GM19467 (cell line): Measurements from ENCODE around the gene HDAC9.

ENCODE experiments used
- ATAC-seq: cut with Tn5 transposase; IDR thresholded peaks from one replicate; pipeline ENCODE4 v1.9.1; 2021; ENCODE audit warnings: mild to moderate bottlenecking, moderate library complexity; ENCODE audit not compliant: unreplicated experiment

The HDAC9 gene

DNA sequence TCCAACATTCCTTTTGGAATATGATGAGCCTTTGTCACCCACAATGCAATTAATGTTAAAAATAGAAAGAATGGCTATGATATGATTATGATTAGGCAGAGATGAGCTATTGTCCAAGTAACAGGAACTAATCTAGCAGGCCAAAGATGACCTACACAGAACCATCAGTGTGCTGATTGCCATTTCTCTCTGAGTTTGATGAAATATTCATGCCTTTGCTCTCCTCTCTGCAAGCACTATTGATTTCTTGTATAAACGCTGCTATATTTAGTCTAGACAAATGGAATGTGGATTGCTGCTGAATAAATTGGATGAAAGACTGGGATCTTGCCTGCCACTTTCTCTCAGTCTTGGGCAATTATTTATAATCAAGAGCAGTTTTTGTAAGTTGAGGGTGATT is 85.4 kb downstream of the HDAC9 start:
- ATAC-seq, result no peak

DNA sequence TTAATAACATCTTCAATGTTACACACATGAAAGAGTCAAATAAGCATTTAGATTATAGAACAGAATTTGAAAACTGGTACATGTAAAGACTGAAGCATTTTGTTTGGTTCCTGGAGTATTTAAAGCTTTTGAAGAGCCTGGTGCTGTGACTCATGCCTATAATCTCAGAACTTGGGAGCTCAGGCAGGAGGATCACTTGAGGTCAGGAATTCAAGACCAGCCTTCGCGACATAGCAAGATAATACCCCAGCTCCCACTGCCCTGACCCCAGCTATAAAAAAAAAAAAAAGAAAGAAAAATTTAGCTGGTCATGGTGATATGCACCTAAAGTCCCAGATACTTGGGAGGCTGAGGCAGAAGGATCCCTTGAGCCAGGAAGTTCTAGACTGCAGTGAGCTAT is 87.8 kb downstream of the HDAC9 start:
- ATAC-seq, result no peak

- ATAC-seq, result no peak
These were observed 94.7 kb downstream of the HDAC9 start for GRCh38 chr7:18590241-18590640.

GRCh38 chr7:18590744-18591340 is 95.3 kb downstream of the HDAC9 start:
- no peak for ATAC-seq

GRCh38 chr7:18593602-18594279 is 98.2 kb downstream of the HDAC9 start:
- no peak for ATAC-seq

GRCh38 chr7:18597754-18598153 is 102.2 kb downstream of the HDAC9 start:
- no peak for ATAC-seq

- ATAC-seq, result no peak
These were observed 111.5 kb downstream of the HDAC9 start for GRCh38 chr7:18607025-18607424.

DNA sequence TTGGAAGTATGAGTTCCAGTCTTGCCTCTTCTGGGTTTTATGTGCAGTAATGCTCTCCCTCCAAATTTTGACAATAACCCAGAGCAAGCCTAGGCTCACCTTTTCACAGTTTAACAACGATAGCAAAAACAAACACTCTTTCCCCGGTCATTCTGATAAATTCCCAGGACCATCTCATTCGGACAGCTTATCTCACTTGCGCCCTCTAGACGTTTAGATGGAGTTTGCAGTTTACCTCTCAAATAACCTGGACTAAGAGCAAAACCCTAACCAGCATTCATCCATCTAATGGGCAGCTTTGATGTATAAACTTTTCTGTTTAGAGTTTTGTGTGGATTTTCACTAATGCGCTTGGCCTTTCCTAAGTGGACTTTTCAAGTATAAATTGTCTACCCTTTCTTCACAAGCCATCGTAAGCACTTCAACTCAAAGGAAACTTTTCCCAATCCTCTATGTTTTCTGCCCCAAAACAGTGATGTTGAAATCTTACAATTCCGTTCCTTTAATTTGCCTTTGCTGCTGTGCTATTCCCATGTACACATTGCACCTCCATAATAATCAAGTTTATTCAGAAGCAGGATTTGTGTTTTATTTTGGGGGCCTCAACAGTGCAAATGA is 114.9 kb downstream of the HDAC9 start:
- no peak for ATAC-seq

DNA sequence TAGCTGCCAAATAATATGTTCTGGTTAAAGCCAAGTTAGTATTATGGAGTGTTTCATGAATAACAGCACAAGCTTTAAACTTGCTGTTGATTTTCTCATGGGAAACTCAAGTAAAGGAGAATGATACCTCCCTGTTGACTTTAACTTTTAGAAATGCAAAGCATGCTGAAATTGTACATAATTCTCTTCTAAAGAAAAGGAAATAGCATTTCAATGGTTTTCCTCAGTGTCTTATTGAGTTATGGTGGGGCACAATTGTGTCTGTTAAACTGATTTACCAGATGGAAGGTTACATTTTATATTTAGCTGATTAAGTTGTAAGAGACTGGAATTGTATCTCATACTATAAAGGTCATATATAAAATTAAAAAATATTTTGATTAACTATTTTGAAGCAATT is 119.3 kb downstream of the HDAC9 start:
- ATAC-seq, result no peak

GRCh38 chr7:18619311-18619710 is 123.8 kb downstream of the HDAC9 start:
- ATAC-seq, result no peak

- ATAC-seq, result no peak
These were observed 127.8 kb downstream of the HDAC9 start for GRCh38 chr7:18623389-18623788.

DNA sequence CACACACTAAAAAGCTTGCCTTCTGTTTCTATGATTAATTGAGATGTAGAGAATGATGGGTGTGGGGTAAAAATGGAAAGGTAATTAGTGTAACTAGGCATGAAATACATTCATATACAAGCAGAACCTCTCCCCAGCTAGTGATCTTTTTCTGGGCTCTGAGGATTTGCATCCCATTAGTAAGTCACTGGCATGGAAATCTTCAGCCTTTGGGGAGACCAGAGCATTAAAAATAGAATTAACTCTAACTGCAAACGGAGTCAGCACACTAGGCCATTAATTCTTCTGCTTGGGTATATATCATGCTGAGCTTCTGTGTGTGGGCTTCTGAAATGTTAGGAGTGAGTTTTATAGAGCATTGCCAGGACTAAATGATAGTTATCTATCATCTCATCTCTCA is 128.9 kb downstream of the HDAC9 start:
- no peak for ATAC-seq

GRCh38 chr7:18626086-18626485 is 130.5 kb downstream of the HDAC9 start:
- no peak for ATAC-seq

DNA sequence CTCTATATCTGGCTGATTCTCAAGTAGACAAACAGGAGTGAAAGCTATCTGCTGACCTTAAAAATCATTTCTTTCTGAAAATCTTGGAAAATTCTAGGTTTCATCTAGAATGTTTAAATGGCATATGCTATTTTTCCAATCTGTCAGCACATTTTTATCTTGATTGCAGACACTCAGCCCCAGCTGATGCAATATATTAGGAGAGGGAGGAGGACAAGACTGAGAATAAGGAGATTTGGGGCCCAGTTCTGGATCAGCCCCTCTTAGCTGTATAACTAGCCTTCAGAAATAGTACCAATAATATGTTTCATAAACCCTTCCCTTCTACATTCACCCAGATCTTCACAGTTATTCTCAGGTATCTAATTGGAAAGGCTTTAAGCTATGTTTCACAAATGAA is 131.2 kb downstream of the HDAC9 start:
- no peak for ATAC-seq

DNA sequence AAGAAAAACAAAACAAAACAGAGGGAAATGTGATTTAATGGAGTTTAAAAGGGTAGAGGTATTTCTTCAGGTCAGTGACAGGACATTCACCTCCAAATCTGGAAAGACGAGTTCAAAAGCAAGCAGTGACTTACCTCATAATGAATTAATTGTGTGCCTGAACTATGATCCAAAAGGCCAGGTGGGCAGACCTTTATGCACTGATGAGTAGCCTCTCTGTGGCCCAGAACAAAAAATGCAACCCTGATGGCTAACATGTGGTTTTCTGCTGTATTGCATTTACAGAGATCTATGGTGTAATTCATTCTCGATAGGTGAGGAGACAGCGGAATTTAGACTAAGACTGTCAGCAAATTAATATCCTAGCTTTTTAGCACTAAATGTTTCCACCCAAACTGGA is 142.0 kb downstream of the HDAC9 start:
- no peak for ATAC-seq

- ATAC-seq, result no peak
These were observed 143.3 kb downstream of the HDAC9 start for GRCh38 chr7:18638594-18639452.

GRCh38 chr7:18639711-18640110 is 144.2 kb downstream of the HDAC9 start:
- ATAC-seq, result no peak

DNA sequence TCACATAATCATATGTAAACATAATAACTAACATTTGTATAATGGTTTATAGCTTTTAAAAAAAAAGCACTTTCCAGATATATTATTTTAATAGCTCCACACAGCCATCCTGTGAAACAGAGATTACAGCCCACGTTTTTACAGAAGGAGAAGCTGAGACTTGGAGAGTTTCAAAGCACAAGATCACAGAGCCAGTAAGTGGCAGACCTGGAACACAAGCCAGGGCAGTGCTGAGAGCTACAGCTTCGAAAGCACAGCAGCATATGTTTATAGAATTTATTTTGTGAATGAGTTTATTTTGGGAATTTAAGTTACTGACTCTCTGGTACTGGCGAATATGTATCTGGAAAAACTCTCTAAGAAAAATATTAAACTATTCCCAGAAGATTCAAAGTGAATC is 149.4 kb downstream of the HDAC9 start:
- ATAC-seq, result no peak

GRCh38 chr7:18647582-18647981 is 152.0 kb downstream of the HDAC9 start:
- no peak for ATAC-seq

DNA sequence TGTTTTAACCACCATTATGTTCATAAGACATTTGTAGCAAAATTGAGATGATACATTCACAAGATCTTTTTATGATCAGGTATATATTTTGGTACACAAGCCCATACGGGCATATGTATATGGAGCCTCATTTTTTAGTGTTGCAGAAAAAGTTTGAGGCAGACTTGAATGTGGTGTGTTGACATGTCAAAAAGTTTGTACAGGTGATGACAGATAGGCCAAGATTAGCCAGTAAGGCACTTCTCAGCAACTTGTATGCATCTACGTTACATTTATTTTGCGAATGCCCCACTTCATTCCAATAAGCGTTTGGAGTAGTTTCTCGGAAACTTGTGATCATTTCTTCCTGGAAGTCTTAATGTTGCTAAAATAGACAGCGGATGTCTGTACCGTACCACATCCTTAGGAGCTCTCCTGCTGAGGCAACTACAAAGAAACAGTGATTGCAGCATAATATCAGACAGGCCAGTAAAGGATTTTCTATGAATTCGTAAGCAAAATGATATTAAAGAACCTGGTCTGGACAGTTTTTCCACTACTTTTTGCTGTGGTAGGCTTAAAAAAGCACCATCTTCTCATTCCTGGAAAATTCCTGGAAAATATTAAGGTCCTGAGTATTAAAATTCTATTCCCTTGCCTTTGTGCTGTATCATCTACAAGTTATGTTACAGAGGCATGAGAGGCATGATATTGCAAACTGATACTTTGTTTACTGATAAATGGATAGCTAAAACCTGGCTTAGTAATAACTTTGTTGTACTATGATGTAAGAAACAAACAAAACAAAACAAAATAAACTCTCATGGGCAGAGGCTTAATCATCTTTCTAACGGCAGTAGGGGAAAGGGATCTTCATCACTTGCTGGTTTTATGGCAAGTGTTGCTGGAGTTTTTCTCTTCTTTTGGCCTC is 153.6 kb downstream of the HDAC9 start:
- ATAC-seq, result no peak
